Measurements from ENCODE around the gene VAT1. TPM values are rescaled to one million over a fixed set of nuclear protein-coding genes. Genes with fewer than 3 reads are reported as not detected.
A peak's percentile ranks its signal among the peaks of the same experiment; 100 is the strongest.

VAT1 gene
- total and polyA plus RNA-seq, 8 donors, result 116 to 257 (median 133) TPM

DNA sequence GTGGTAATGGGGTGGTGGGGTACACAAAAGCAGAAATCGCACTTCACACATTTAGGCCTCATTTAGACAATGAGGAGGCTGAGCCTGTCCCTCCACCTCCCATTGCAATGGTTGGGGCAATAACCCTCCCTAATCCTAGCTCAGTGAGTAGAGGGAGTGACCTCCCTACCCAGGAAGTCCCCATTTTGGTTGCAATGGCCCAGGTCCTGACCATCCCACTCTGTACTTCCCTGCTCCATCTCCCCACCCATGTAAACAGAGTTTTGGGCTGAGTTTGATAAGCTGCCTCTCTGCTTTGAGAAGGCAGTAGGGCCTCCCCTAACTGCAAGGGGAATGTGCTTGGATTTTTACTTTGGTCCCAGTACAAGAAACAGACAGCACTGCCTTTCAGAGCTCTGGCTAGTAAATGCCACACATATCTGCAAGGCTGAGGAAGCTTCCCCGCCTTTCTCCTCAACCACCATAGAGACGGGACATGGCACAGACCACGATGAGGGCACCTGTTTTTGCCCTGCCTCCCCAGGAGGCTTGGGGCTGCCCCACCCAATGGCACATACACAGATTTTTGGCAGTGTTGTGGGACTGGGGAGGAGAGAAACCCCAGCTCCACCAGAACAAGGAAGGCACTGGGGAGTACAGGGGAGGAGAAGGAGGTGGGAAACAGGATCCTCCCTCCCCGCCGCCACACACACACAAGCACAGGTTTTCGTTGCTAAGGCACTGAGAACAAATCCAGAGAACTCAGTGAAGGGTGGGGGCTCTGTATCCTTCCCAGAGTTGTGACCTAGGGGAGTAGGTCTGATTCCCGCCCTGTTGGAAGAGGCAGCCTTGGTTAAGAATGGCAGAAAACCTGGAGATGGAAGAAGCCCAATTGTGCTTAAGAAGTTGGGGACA lies 7.3 kb downstream of the VAT1 start:
- TF ChIP-seq, protein P1, sequence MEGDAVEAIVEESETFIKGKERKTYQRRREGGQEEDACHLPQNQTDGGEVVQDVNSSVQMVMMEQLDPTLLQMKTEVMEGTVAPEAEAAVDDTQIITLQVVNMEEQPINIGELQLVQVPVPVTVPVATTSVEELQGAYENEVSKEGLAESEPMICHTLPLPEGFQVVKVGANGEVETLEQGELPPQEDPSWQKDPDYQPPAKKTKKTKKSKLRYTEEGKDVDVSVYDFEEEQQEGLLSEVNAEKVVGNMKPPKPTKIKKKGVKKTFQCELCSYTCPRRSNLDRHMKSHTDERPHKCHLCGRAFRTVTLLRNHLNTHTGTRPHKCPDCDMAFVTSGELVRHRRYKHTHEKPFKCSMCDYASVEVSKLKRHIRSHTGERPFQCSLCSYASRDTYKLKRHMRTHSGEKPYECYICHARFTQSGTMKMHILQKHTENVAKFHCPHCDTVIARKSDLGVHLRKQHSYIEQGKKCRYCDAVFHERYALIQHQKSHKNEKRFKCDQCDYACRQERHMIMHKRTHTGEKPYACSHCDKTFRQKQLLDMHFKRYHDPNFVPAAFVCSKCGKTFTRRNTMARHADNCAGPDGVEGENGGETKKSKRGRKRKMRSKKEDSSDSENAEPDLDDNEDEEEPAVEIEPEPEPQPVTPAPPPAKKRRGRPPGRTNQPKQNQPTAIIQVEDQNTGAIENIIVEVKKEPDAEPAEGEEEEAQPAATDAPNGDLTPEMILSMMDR (IDR thresholded peaks at IDR 0.05), result no peak
- H3K27ac ChIP-seq, result peak overlapping the region; percentile 19 to 55
- DNase-seq (no peak), ATAC-seq (no peak)
- H3K27me3 ChIP-seq, result no peaks in the 10 kb centered on the region
- peaks cover 8 to 74% of the 10 kb centered on the region in 2 donors for H3K4me1 ChIP-seq
- no peak overlapping the region for H3K4me3 ChIP-seq
- intact Hi-C loops (cut with DNase I), result no loop called here
- H3K9me3 ChIP-seq, result no peaks in the 10 kb centered on the region
- peaks cover 0 to 70% of the 10 kb centered on the region in 2 donors for H3K36me3 ChIP-seq

DNA sequence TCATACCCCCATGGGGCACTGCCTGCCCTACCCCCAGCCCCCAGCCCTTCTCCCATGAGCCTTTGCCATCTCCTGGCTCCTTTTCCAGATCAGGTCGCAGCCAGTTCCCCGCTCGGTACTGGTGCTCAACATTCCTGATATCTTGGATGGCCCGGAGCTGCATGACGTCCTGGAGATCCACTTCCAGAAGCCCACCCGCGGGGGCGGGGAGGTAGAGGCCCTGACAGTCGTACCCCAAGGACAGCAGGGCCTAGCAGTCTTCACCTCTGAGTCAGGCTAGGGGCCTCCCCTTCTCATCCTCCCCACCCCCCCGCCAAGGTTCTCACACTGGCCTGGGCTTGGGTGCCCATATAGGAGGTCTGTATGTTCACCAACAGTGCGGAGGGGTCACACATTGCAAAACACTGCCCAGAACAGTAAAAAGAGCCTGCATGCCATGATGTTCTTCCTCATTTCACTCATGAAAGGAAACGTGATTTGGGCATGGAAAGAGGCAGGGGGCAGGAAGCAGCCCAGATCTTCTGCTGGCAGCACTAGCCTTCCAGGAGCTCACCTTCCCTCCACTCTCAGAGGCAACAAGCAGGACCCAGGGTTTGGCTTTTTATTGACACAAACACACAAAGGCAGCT lies 8.1 kb downstream of the VAT1 start:
- H3K9me3 ChIP-seq, result no peaks in the 10 kb centered on the region
- ATAC-seq (no peak), DNase-seq (no peak)
- intact Hi-C loops (cut with DNase I), result no loop called here
- no peaks in the 10 kb centered on the region for H3K27me3 ChIP-seq
- H3K4me1 ChIP-seq, result peaks cover 3 to 72% of the 10 kb centered on the region in 2 donors
- peaks cover 0 to 70% of the 10 kb centered on the region in 2 donors for H3K36me3 ChIP-seq
- H3K4me3 ChIP-seq, result no peak overlapping the region
- H3K27ac ChIP-seq, result peak overlapping the region; percentile 19 to 55
- TF ChIP-seq, protein P1 (IDR thresholded peaks at IDR 0.05), result no peak

DNA sequence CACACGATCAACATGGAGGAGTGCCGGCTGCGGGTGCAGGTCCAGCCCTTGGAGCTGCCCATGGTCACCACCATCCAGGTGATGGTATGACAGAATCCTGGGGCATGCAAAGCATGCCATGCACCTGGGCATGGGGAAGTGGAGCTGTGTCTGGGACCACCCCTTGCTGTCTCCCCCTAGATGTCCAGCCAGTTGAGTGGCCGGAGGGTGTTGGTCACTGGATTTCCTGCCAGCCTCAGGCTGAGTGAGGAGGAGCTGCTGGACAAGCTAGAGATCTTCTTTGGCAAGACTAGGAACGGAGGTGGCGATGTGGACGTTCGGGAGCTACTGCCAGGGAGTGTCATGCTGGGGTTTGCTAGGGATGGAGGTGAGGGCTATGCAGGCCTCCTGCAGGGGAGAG lies 8.9 kb downstream of the VAT1 start:
- Histone ChIP-seq H3K27ac (no peak overlapping the region), H3K9me3 (no peaks in the 10 kb centered on the region), H3K36me3 (peaks cover 0 to 67% of the 10 kb centered on the region in 2 donors), H3K27me3 (no peaks in the 10 kb centered on the region), H3K4me3 (no peak overlapping the region), H3K4me1 (peaks cover under 1 to 72% of the 10 kb centered on the region in 2 donors)
- ATAC-seq, result no peak
- intact Hi-C loops (cut with DNase I), result no loop called here
- TF ChIP-seq, protein P1 (IDR thresholded peaks at IDR 0.05), result no peak
- DNase-seq, result no peak

DNA sequence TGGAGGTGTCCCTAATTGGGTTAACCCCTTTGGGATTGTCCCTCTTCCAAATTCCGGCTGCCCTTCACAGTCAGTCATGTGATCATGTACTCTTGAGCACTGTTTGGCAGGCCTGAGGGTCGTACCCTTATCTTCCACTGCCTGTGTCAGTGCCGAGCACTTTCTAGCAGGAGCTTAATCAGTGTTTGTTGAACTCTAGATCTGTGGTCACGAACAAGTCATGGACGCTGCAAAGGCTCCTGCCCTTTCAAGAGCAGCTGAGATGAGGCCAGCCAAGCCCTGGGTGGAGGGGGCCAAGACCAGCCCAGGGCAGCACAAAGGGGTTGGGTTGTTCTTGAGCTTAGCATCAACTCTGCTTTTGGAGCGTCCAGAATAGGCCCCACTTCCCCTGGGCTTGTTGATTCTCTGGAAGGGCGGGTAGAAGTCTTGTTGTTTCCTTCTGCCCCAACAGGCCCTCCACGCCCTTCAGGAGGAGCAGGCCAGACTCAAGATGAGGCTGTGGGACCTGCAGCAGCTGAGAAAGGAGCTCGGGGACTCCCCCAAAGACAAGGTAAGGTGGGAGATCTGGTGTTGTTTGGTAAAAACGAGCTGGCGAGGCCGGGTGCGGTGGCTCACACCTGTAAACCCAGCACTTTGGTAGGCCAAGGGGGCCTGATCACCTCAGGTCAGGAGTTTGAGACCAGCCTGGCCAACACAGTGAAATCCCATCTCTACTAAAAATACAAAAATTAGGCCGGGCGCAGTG lies 10.3 kb downstream of the VAT1 start:
- Histone ChIP-seq H3K27me3 (no peaks in the 10 kb centered on the region), H3K4me1 (peaks cover 4 to 80% of the 10 kb centered on the region in 2 donors), H3K9me3 (no peaks in the 10 kb centered on the region), H3K36me3 (peaks cover 0 to 55% of the 10 kb centered on the region in 2 donors), H3K27ac (no peak overlapping the region), H3K4me3 (no peak overlapping the region)
- TF ChIP-seq, protein P1 (IDR thresholded peaks at IDR 0.05), result no peak
- intact Hi-C loops (cut with DNase I), result no loop called here
- peak in 1 of 4 donors; percentile 39 for DNase-seq
- no peak for ATAC-seq

All from left lung (tissue), 10 donors.